Gastrocnemius medialis (tissue), 4 donors: Measurements from ENCODE around the gene PRKD3. TPM values are rescaled to one million over a fixed set of nuclear protein-coding genes. Genes with fewer than 3 reads are reported as not detected.

Source experiments
- ATAC-seq, 2 donors: fragments of 150-250 bp; one replicate each; pipeline ENCODE4 v1.9.1; 2016
- DNase-seq, 2 donors: peaks; one replicate each; pipeline ENCODE4 v3.0.0-alpha.2; 2019
- H3K27ac ChIP-seq, 4 donors: fragments of 200-600 bp; sonication (generic); 1 replicate in 1 of 4; 2 replicates in 3 of 4; pipeline ENCODE4 v1.5.1; 2016 to 2018; ENCODE audit warnings: mild to moderate bottlenecking in 2 of 4, moderate library complexity in 1 of 4
- H3K27me3 ChIP-seq, 3 donors: fragments of 200-600 bp; sonication (generic) in 2 of 3; 1 replicate in 1 of 3; 2 replicates in 2 of 3; pipeline versions ENCODE4 v1.5.1 to v1.6.0; 2016 to 2019; ENCODE audit warnings: mild to moderate bottlenecking in 1 of 3, moderate library complexity in 1 of 3
- H3K36me3 ChIP-seq, 2 donors: fragments of 200-600 bp; sonication (generic) in 1 of 2; one replicate each; pipeline ENCODE4 v1.5.1; 2017 to 2018
- H3K4me1 ChIP-seq, 2 donors: fragments of 200-600 bp; sonication (generic) in 1 of 2; one replicate each; pipeline ENCODE4 v1.5.1; 2016 to 2017; ENCODE audit warnings: mild to moderate bottlenecking in 2 of 2
- H3K4me3 ChIP-seq, 4 donors: fragments of 200-600 bp; sonication (generic) in 3 of 4; 1 replicate in 1 of 4; 2 replicates in 3 of 4; pipeline ENCODE4 v1.5.1; 2016 to 2019; ENCODE audit warnings: mild to moderate bottlenecking in 2 of 4
- H3K9me3 ChIP-seq, 3 donors: fragments of 200-600 bp; sonication (generic) in 2 of 3; 1 replicate in 1 of 3; 2 replicates in 2 of 3; pipeline ENCODE4 v1.5.1; 2016 to 2019
- CTCF ChIP-seq, 5 experiments: fragments of 450-650 bp in 3 of 5; fragments of 200-600 bp in 2 of 5; sonication (generic) in 2 of 5; IDR thresholded peaks in 4 of 5; conservative IDR thresholded peaks in 1 of 5; 1 replicate in 4 of 5; 2 replicates in 1 of 5; pipeline ENCODE4 v1.5.1; 2016 to 2019; ENCODE audit warnings: antibody characterized with exemption in 5 of 5, mild to moderate bottlenecking in 3 of 5, moderate library complexity in 3 of 5
- POLR2A ChIP-seq, 2 donors: fragments of 450-650 bp; IDR thresholded peaks; one replicate each; pipeline ENCODE4 v1.6.1; 2017; ENCODE audit warnings: antibody characterized with exemption in 2 of 2, mild to moderate bottlenecking in 2 of 2, moderate library complexity in 2 of 2
- in situ Hi-C, 4 donors: fragments of 200-750 bp; cut with MboI; loops; one replicate each; pipeline versions ENCODE4 v1.15.0 to v1.8.0; 2017; ENCODE audit warnings: low sequenced_read_pairs in 4 of 4
- intact Hi-C: fragments of 100-400 bp; cut with DNase I; formaldehyde crosslinking; loops from one replicate; pipeline ENCODE4 v1.15.1; 2023; ENCODE audit warnings: low total_unique reads
- total RNA-seq, 4 donors: library from RNA; depleted of rRNA; stranded (reverse); fragments of >200 nt; gene quantifications; one replicate each; pipeline versions ENCODE4 v1.1.0 to v1.2.3, GENCODE V29; 2016

The PRKD3 gene
- total RNA-seq, 4 donors from 2014 or later, result 11.0 to 34.4 (median 14.9) TPM

- Histone ChIP-seq H3K4me3 (no peak overlapping the region), H3K27ac (no peak overlapping the region), H3K36me3 (no peaks in the 10 kb centered on the region), H3K4me1 (peaks cover 12 to 13% of the 10 kb centered on the region in 2 donors), H3K27me3 (peaks cover 0 to 4% (median 0%) of the 10 kb centered on the region in 3 donors), H3K9me3 (no peaks in the 10 kb centered on the region)
- ATAC-seq (no peak), DNase-seq (no peak)
- no peak for TF ChIP-seq POLR2A (IDR thresholded peaks at IDR 0.05)
- TF ChIP-seq CTCF (IDR thresholded peaks at IDR 0.05 in 4 of 5, conservative IDR thresholded peaks at IDR 0.05 in 1 of 5), result no peak
- in situ Hi-C loops (no loop called here), intact Hi-C loops (no loop called here)
These were observed 18.1 kb upstream of the PRKD3 start for GRCh38 chr2:37342591-37343220.

DNA sequence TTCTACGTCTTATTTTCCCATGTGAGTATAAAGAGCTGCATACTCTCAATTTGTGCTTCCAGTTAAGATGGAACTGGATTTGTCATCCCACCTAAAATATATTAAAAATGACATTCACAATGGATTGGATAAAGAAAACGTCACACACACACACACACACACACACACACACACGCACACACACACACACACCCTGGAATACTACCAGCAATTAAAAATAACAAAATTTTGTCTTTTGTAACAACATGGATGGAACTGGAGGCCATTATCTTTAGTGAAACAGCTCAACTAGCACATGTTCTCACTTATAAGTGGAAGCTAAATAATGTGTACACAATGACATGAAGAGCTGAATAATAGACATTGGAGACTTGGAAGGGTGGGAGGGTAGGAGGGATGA lies 16.0 kb upstream of the PRKD3 start:
- peaks cover 0 to 4% (median 0%) of the 10 kb centered on the region in 3 donors for H3K27me3 ChIP-seq
- in situ Hi-C loops, result no loop called here
- ATAC-seq (no peak), DNase-seq (no peak)
- peaks cover 12 to 13% of the 10 kb centered on the region in 2 donors for H3K4me1 ChIP-seq
- H3K27ac ChIP-seq, result no peak overlapping the region
- H3K9me3 ChIP-seq, result no peaks in the 10 kb centered on the region
- intact Hi-C loops, result no loop called here
- H3K36me3 ChIP-seq, result no peaks in the 10 kb centered on the region
- TF ChIP-seq CTCF (IDR thresholded peaks at IDR 0.05 in 4 of 5, conservative IDR thresholded peaks at IDR 0.05 in 1 of 5) (no peak), POLR2A (IDR thresholded peaks at IDR 0.05) (no peak)
- H3K4me3 ChIP-seq, result no peak overlapping the region

DNA sequence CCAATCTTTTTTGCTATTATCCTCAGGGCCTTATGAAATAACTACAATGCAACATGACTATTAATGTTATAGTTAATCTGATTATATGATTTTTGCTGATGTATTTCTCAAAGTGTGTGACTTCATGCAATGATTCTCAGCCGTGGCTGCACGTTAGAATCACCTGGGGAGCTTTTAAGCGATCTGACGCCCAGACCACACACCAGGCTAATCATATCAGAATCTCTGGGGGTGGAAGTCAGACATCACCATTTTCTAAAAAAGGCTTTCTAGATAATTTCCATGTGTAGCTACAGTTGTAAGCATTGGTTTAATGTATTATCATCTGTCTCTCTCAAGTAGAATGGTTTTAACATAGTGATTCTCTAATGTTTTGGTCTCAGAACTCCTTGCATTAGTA lies 14.3 kb upstream of the PRKD3 start:
- in situ Hi-C loops, result no loop called here

GRCh38 chr2:37337620-37338280 lies 13.1 kb upstream of the PRKD3 start:
- no peak for DNase-seq
- intact Hi-C loops, result no loop called here

More for the DNA sequence above, 14.3 kb upstream of the PRKD3 start:
- Histone ChIP-seq H3K27ac (no peak overlapping the region), H3K36me3 (no peaks in the 10 kb centered on the region), H3K27me3 (no peaks in the 10 kb centered on the region), H3K9me3 (no peaks in the 10 kb centered on the region), H3K4me1 (peaks cover 5 to 7% of the 10 kb centered on the region in 2 donors), H3K4me3 (no peak overlapping the region)
- TF ChIP-seq CTCF (IDR thresholded peaks at IDR 0.05 in 4 of 5, conservative IDR thresholded peaks at IDR 0.05 in 1 of 5) (no peak), POLR2A (IDR thresholded peaks at IDR 0.05) (no peak)
- ATAC-seq, result no peak
- DNase-seq, result no peak
- intact Hi-C loops, result no loop called here

More at GRCh38 chr2:37337620-37338280, 13.1 kb upstream of the PRKD3 start:
- Histone ChIP-seq H3K36me3 (no peaks in the 10 kb centered on the region), H3K27me3 (no peaks in the 10 kb centered on the region), H3K9me3 (no peaks in the 10 kb centered on the region), H3K4me3 (no peak overlapping the region), H3K27ac (no peak overlapping the region), H3K4me1 (no peaks in the 10 kb centered on the region)
- TF ChIP-seq CTCF (IDR thresholded peaks at IDR 0.05 in 4 of 5, conservative IDR thresholded peaks at IDR 0.05 in 1 of 5) (no peak), POLR2A (IDR thresholded peaks at IDR 0.05) (no peak)
- in situ Hi-C loops, result no loop called here
- ATAC-seq, result no peak
